Panc1 (cell line): ENCODE data around the gene EAF2. TPM values are rescaled to one million over a fixed set of nuclear protein-coding genes. Genes with fewer than 3 reads are reported as not detected.

ENCODE experiments used
- ATAC-seq: fragments of 200-7000 bp; cut with Tn5 transposase; 2 replicates; pipeline ENCODE4 v1.9.1; 2020; ENCODE audit warnings: mild to moderate bottlenecking, moderate library complexity
- BruUV-seq: library from RNA; stranded (reverse); fragments of 400-500 nt; replicated peaks from 2 replicates; lab custom pipeline; 2021; lab: Mats Ljungman, UMichigan
- CTCF ChIA-PET: fragments of 300-600 bp; sonication (Branson Sonifier 250); formaldehyde crosslinking; loops from one replicate; lab custom pipeline; 2022; ENCODE audit warnings: antibody characterized with exemption; lab: Charles Lee
- POLR2A ChIA-PET: fragments of 300-600 bp; sonication (Branson Sonifier 250); formaldehyde crosslinking; loops from one replicate; lab custom pipeline; 2022; ENCODE audit warnings: antibody characterized with exemption; lab: Charles Lee
- DNase-seq: peaks from one replicate; pipeline ENCODE4 v3.0.0-alpha.2; 2010; ENCODE audit warnings: low read depth, low spot score
- H3K27ac ChIP-seq: 2 replicates; pipeline ENCODE4 v1.5.1; 2011; ENCODE audit warnings: mild to moderate bottlenecking, low read length, inconsistent platforms
- H3K27me3 ChIP-seq: fragments of 200-500 bp; sonication (Bioruptor generic); 2 replicates; pipeline ENCODE4 v1.6.0; 2014; ENCODE audit warnings: low read length, inconsistent platforms; ENCODE audit not compliant: control insufficient read depth, insufficient read depth
- H3K36me3 ChIP-seq: fragments of 200-500 bp; sonication (Bioruptor generic); 2 replicates; pipeline ENCODE4 v1.5.1; 2014; ENCODE audit warnings: inconsistent platforms, mild to moderate bottlenecking, low read length, moderate library complexity; ENCODE audit not compliant: control insufficient read depth, insufficient read depth
- H3K4me1 ChIP-seq: 2 replicates; pipeline ENCODE4 v1.5.1; 2011; ENCODE audit warnings: inconsistent platforms, mild to moderate bottlenecking, low read length, moderate library complexity; ENCODE audit not compliant: control insufficient read depth, insufficient read depth
- H3K4me3 ChIP-seq, 2 experiments: 2 replicates each; pipeline ENCODE4 v1.5.1; 2011 to 2012; ENCODE audit warnings: low read depth in 2 of 2, low read length in 2 of 2, mild to moderate bottlenecking in 2 of 2, inconsistent platforms in 1 of 2, moderate library complexity in 1 of 2
- H3K9me3 ChIP-seq: fragments of 200-500 bp; sonication (Bioruptor generic); 2 replicates; pipeline ENCODE4 v1.5.1; 2014; ENCODE audit warnings: low read depth, mild to moderate bottlenecking, inconsistent platforms, low read length, moderate library complexity; ENCODE audit not compliant: control insufficient read depth, insufficient read depth
- POLR2AphosphoS5 ChIP-seq: IDR thresholded peaks from 2 replicates; pipeline ENCODE4 v1.6.1; 2012; ENCODE audit warnings: mild to moderate bottlenecking, low read depth, low read length, moderate library complexity
- REST ChIP-seq, 2 experiments: IDR thresholded peaks; 2 replicates each; pipeline ENCODE4 v1.6.1; 2011 to 2012; ENCODE audit warnings: low read depth in 2 of 2, control low read depth in 1 of 2, low read length in 1 of 2, mild to moderate bottlenecking in 1 of 2, moderate library complexity in 1 of 2; ENCODE audit not compliant: insufficient read depth in 1 of 2
- SIN3A ChIP-seq: IDR thresholded peaks from 2 replicates; pipeline ENCODE4 v1.6.1; 2012; ENCODE audit warnings: low read depth, mild to moderate bottlenecking, low read length, moderate library complexity, borderline replicate concordance; ENCODE audit not compliant: insufficient read depth
- TCF7L2 ChIP-seq: IDR thresholded peaks from 2 replicates; pipeline ENCODE4 v1.6.1; 2011; ENCODE audit warnings: mild to moderate bottlenecking, low read depth, low read length, inconsistent platforms
- in situ Hi-C: cut with HindIII; loops from 2 replicates; pipeline ENCODE4 v1.10.0; 2016; ENCODE audit warnings: low sequenced_read_pairs, low pct_unique_long_range_greater_than_20kb
- intact Hi-C: fragments of 100-400 bp; cut with micrococcal nuclease; formaldehyde crosslinking; loops from one replicate; pipeline ENCODE4 v1.10.0; 2022; ENCODE audit not compliant: unreplicated experiment
- total RNA-seq: library from RNA; stranded (reverse); gene quantifications from one replicate; pipeline ENCODE4 v1.2.1, GENCODE V29; 2021; ENCODE audit not compliant: unreplicated experiment
- TF ChIP-seq, protein P1 (sequence below): fragments of 450-650 bp; IDR thresholded peaks from 2 replicates; pipeline ENCODE4 v1.5.1; 2017; ENCODE audit warnings: mild to moderate bottlenecking

EAF2 gene
- total RNA-seq, 1 experiment from 2014 or later = 5.3 TPM

- no TSS peak for BruUV-seq
- ATAC-seq = no peak
- POLR2A ChIA-PET = no interaction called here
- in situ Hi-C loops (no loop called here), intact Hi-C loops (no loop called here)
- H3K27me3 ChIP-seq = no peaks in the 10 kb centered on the region
- no peaks in the 10 kb centered on the region for H3K4me1 ChIP-seq
- no peaks in the 10 kb centered on the region for H3K36me3 ChIP-seq
- CTCF ChIA-PET = no interaction called here
- H3K9me3 ChIP-seq = no peaks in the 10 kb centered on the region
- DNase-seq = no peak
- TF ChIP-seq REST (IDR thresholded peaks at IDR 0.05; ENCODE audit: insufficient read depth in 1 of 2, low read depth in 2 of 2, low read length in 1 of 2) (no peak), POLR2AphosphoS5 (no peak), SIN3A (no peak), TCF7L2 (no peak)
- TF ChIP-seq, protein P1, sequence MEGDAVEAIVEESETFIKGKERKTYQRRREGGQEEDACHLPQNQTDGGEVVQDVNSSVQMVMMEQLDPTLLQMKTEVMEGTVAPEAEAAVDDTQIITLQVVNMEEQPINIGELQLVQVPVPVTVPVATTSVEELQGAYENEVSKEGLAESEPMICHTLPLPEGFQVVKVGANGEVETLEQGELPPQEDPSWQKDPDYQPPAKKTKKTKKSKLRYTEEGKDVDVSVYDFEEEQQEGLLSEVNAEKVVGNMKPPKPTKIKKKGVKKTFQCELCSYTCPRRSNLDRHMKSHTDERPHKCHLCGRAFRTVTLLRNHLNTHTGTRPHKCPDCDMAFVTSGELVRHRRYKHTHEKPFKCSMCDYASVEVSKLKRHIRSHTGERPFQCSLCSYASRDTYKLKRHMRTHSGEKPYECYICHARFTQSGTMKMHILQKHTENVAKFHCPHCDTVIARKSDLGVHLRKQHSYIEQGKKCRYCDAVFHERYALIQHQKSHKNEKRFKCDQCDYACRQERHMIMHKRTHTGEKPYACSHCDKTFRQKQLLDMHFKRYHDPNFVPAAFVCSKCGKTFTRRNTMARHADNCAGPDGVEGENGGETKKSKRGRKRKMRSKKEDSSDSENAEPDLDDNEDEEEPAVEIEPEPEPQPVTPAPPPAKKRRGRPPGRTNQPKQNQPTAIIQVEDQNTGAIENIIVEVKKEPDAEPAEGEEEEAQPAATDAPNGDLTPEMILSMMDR = no peak
- H3K4me3 ChIP-seq = no peak overlapping the region
- H3K27ac ChIP-seq = no peak overlapping the region
These were observed 28.8 kb downstream of the EAF2 start for GRCh38 chr3:121863801-121864200.

DNA sequence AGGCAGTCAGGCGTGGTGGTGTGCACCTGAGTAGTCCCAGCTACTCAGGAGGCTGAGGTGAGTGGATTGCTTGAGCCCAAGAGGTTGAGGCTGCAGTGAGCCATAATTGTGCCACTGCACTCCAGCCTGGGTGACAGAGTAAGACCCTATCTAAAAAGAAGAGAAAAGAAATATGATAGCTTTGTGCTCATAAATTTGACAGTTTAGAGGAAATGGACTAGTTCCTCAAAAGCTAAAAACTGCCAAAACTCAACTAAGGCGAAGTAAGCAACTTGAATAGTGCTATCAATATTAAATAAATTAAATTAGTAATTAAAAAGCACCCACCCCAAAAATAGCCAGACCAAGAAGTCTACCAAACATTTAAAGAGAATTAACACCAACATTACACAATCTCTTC, 34.7 kb downstream of the EAF2 start:
- BruUV-seq = no TSS peak
- Histone ChIP-seq H3K9me3 (no peaks in the 10 kb centered on the region), H3K4me3 (no peak overlapping the region), H3K27ac (no peak overlapping the region), H3K36me3 (no peaks in the 10 kb centered on the region), H3K27me3 (no peaks in the 10 kb centered on the region), H3K4me1 (no peaks in the 10 kb centered on the region)
- TF ChIP-seq REST (IDR thresholded peaks at IDR 0.05; ENCODE audit: insufficient read depth in 1 of 2, low read depth in 2 of 2, low read length in 1 of 2) = no peak
- ChIA-PET POLR2A (no interaction called here), CTCF (no interaction called here)
- ATAC-seq (no peak), DNase-seq (no peak)
- intact Hi-C loops = no loop called here
- in situ Hi-C loops = no loop called here
